Keratinocyte (primary cell): ENCODE results near the gene ARSI. TPM values are rescaled to one million over a fixed set of nuclear protein-coding genes. Genes with fewer than 3 reads are reported as not detected.

Experiments
- DNase-seq: peaks from one replicate; pipeline ENCODE4 v3.0.0-alpha.2; 2011; ENCODE audit warnings: low read depth, missing footprints, low spot score
- FAIRE-seq: peaks from 2 replicates; lab custom pipeline; 2011; peaks lifted over from hg19 to GRCh38; lab: Jason Lieb, UNC
- H2AFZ ChIP-seq: 2 replicates; pipeline ENCODE4 v1.6.0; 2012; ENCODE audit warnings: low read length, control low read depth, inconsistent platforms; ENCODE audit not compliant: control insufficient read depth
- H3K27ac ChIP-seq: 2 replicates; pipeline ENCODE4 v1.5.1; 2011; ENCODE audit warnings: low read length; ENCODE audit not compliant: control insufficient read depth, insufficient read depth
- H3K27me3 ChIP-seq: 3 replicates; pipeline ENCODE4 v1.6.0; 2011; ENCODE audit warnings: low read length; ENCODE audit not compliant: control insufficient read depth, insufficient read depth; ENCODE audit errors: extremely low read depth
- H3K36me3 ChIP-seq, 2 experiments: 2 replicates in 1 of 2; 3 replicates in 1 of 2; pipeline ENCODE4 v1.5.1; 2011; ENCODE audit warnings: low read length in 2 of 2, mild to moderate bottlenecking in 1 of 2; ENCODE audit not compliant: control insufficient read depth in 2 of 2, insufficient read depth in 2 of 2; ENCODE audit errors: extremely low read depth in 1 of 2
- H3K4me1 ChIP-seq: 3 replicates; pipeline ENCODE4 v1.5.1; 2011; ENCODE audit warnings: low read length; ENCODE audit not compliant: control insufficient read depth, insufficient read depth; ENCODE audit errors: extremely low read depth
- H3K4me2 ChIP-seq: 3 replicates; pipeline ENCODE4 v1.6.0; 2011; ENCODE audit warnings: low read depth, low read length; ENCODE audit not compliant: control insufficient read depth, insufficient read depth; ENCODE audit errors: extremely low read depth
- H3K4me3 ChIP-seq, 3 experiments: fragments of 200-600 bp in 1 of 3; sonication (generic) in 1 of 3; 2 replicates in 2 of 3; 3 replicates in 1 of 3; pipeline ENCODE4 v1.5.1; 2011 to 2016; ENCODE audit warnings: low read length in 3 of 3, mild to moderate bottlenecking in 3 of 3, control low read depth in 2 of 3, inconsistent platforms in 1 of 3, low read depth in 1 of 3, mixed read lengths in 1 of 3, mixed run types in 1 of 3, moderate library complexity in 1 of 3; ENCODE audit not compliant: control insufficient read depth in 2 of 3, insufficient read depth in 2 of 3; ENCODE audit errors: extremely low read depth in 1 of 3
- H3K79me2 ChIP-seq: 2 replicates; pipeline ENCODE4 v1.6.0; 2012; ENCODE audit warnings: low read length; ENCODE audit not compliant: control insufficient read depth, insufficient read depth
- H3K9ac ChIP-seq: 3 replicates; pipeline ENCODE4 v1.6.0; 2011; ENCODE audit warnings: low read length; ENCODE audit not compliant: control insufficient read depth, insufficient read depth; ENCODE audit errors: extremely low read depth
- H3K9me1 ChIP-seq: 3 replicates; pipeline ENCODE4 v1.6.0; 2011; ENCODE audit warnings: low read length; ENCODE audit not compliant: control insufficient read depth, insufficient read depth; ENCODE audit errors: extremely low read depth
- H3K9me3 ChIP-seq: 2 replicates; pipeline ENCODE4 v1.5.1; 2012; ENCODE audit warnings: low read depth, low read length; ENCODE audit not compliant: control insufficient read depth
- H4K20me1 ChIP-seq: 3 replicates; pipeline ENCODE4 v1.6.0; 2011; ENCODE audit warnings: low read length; ENCODE audit not compliant: control insufficient read depth, insufficient read depth; ENCODE audit errors: extremely low read depth
- CTCF ChIP-seq, 3 experiments: IDR thresholded peaks in 1 of 3; conservative IDR thresholded peaks in 1 of 3; optimal IDR thresholded peaks in 1 of 3; 2 replicates in 2 of 3; 3 replicates in 1 of 3; pipeline versions ENCODE3 to v1.5.1; 2011; ENCODE audit warnings: low read length in 3 of 3, mild to moderate bottlenecking in 3 of 3, moderate library complexity in 2 of 3, control low read depth in 1 of 3, inconsistent platforms in 1 of 3; ENCODE audit not compliant: insufficient read depth in 2 of 3; ENCODE audit errors: extremely low read depth in 1 of 3
- EZH2 ChIP-seq: IDR thresholded peaks from one replicate; pipeline ENCODE4 v1.6.1; 2012; ENCODE audit warnings: inconsistent platforms, mild to moderate bottlenecking, low read length, moderate library complexity
- dilution Hi-C: fragments of 300-500 bp; cut with MboI; formaldehyde crosslinking; loops from one replicate; pipeline ENCODE4 v1.7.0; 2020; ENCODE audit warnings: low sequenced_read_pairs; ENCODE audit not compliant: extremely low pct_ligation_motif_present
- polyA plus RNA-seq, 5 experiments: library from polyadenylated mRNA; depleted of rRNA in 3 of 5; stranded (reverse) in 3 of 5; stranded (forward) in 1 of 5; unstranded in 1 of 5; fragments of >200 nt; gene quantifications; 1 replicate in 1 of 5; 2 replicates in 3 of 5; 3 replicates in 1 of 5; pipeline versions ENCODE4 v1.2.1 to v1.2.3, GENCODE V29; 2011 to 2012; ENCODE audit warnings: missing spikeins in 2 of 5, low read depth in 1 of 5, low replicate concordance in 1 of 5

The ARSI gene
- polyA plus RNA-seq, 1 donor (not counting 4 experiments of a cell fraction or from before 2014, with no cell fraction given), result 1.7 TPM

- H3K36me3 ChIP-seq, result no peaks in the 10 kb centered on the region
- no peak overlapping the region for H3K27ac ChIP-seq
- TF ChIP-seq EZH2 (no peak), CTCF (optimal IDR thresholded peaks at IDR 0.05 in 1 of 3, IDR thresholded peaks at IDR 0.05 in 1 of 3, conservative IDR thresholded peaks at IDR 0.05 in 1 of 3; ENCODE audit: extremely low read depth in 1 of 3, insufficient read depth in 2 of 3, low read length in 3 of 3) (no peak)
- H3K4me2 ChIP-seq, result no peak overlapping the region
- no peak for FAIRE-seq
- H3K79me2 ChIP-seq, result no peaks in the 10 kb centered on the region
- H3K4me1 ChIP-seq, result peaks cover 6% of the 10 kb centered on the region
- H3K9ac ChIP-seq, result no peak overlapping the region
- H4K20me1 ChIP-seq, result no peaks in the 10 kb centered on the region
- H2AFZ ChIP-seq, result no peak overlapping the region
- dilution Hi-C loops, result no loop called here
- DNase-seq, result no peak
- no peaks in the 10 kb centered on the region for H3K9me3 ChIP-seq
- no peaks in the 10 kb centered on the region for H3K9me1 ChIP-seq
- H3K27me3 ChIP-seq, result no peaks in the 10 kb centered on the region
- no peak overlapping the region for H3K4me3 ChIP-seq
These were observed 27.9 kb downstream of the ARSI start for GRCh38 chr5:150274811-150275210.

- no peaks in the 10 kb centered on the region for H3K27me3 ChIP-seq
- no peaks in the 10 kb centered on the region for H3K9me3 ChIP-seq
- H3K36me3 ChIP-seq, result no peaks in the 10 kb centered on the region
- no peak overlapping the region for H3K27ac ChIP-seq
- H3K79me2 ChIP-seq, result no peaks in the 10 kb centered on the region
- H3K4me2 ChIP-seq, result no peak overlapping the region
- TF ChIP-seq EZH2 (no peak), CTCF (optimal IDR thresholded peaks at IDR 0.05 in 1 of 3, IDR thresholded peaks at IDR 0.05 in 1 of 3, conservative IDR thresholded peaks at IDR 0.05 in 1 of 3; ENCODE audit: extremely low read depth in 1 of 3, insufficient read depth in 2 of 3, low read length in 3 of 3) (peak; percentile 60 to 82 (median 70))
- H3K9ac ChIP-seq, result no peak overlapping the region
- no peak overlapping the region for H2AFZ ChIP-seq
- H3K4me3 ChIP-seq, result no peak overlapping the region
- DNase-seq (no peak), FAIRE-seq (no peak)
- no peaks in the 10 kb centered on the region for H3K9me1 ChIP-seq
- H4K20me1 ChIP-seq, result no peaks in the 10 kb centered on the region
- dilution Hi-C loops, result no loop called here
- H3K4me1 ChIP-seq, result peaks cover 3% of the 10 kb centered on the region
These were observed 30.2 kb downstream of the ARSI start for GRCh38 chr5:150272531-150272930.
